OCI-LY7 (cell line): Measurements from ENCODE around the gene LRRC18. TPM values are rescaled to one million over a fixed set of nuclear protein-coding genes. Genes with fewer than 3 reads are reported as not detected.

Source experiments
- BruUV-seq: library from RNA; stranded (reverse); fragments of 400-500 nt; replicated peaks from 2 replicates; lab custom pipeline; 2021; lab: Mats Ljungman, UMichigan
- CTCF ChIA-PET: fragments of 300-600 bp; sonication (Branson Sonifier 250); formaldehyde crosslinking; loops from one replicate; lab custom pipeline; 2022; ENCODE audit warnings: antibody characterized with exemption; ENCODE audit not compliant: unreplicated experiment; lab: Charles Lee
- POLR2A ChIA-PET: fragments of 300-600 bp; sonication (Branson Sonifier 250); formaldehyde crosslinking; loops from one replicate; lab custom pipeline; 2022; ENCODE audit warnings: antibody characterized with exemption; lab: Charles Lee
- DNase-seq: peaks from one replicate; pipeline ENCODE4 v3.0.0-alpha.2; 2015; ENCODE audit warnings: low spot score
- H2AFZ ChIP-seq: fragments of 200-600 bp; sonication (generic), shearing (Covaris generic); 2 replicates; pipeline ENCODE4 v1.6.1; 2014; ENCODE audit warnings: mild to moderate bottlenecking, antibody characterized with exemption, low read length, moderate library complexity
- H3K27ac ChIP-seq: fragments of 200-600 bp; sonication (generic); 2 replicates; pipeline ENCODE4 v1.5.1; 2014; ENCODE audit warnings: mixed run types, low read depth, mild to moderate bottlenecking, moderate library complexity, low read length, inconsistent platforms; ENCODE audit not compliant: poor library complexity, severe bottlenecking
- H3K36me3 ChIP-seq: fragments of 200-600 bp; sonication (generic); 2 replicates; pipeline ENCODE4 v1.6.1; 2014; ENCODE audit warnings: mild to moderate bottlenecking, antibody characterized with exemption, low read length, moderate library complexity, mixed read lengths; ENCODE audit not compliant: insufficient read depth
- H3K4me1 ChIP-seq: fragments of 200-600 bp; sonication (generic); 2 replicates; pipeline ENCODE4 v1.5.1; 2014; ENCODE audit warnings: mild to moderate bottlenecking, low read length; ENCODE audit not compliant: insufficient read depth, poor library complexity, severe bottlenecking
- H3K4me2 ChIP-seq: fragments of 200-600 bp; sonication (generic); 2 replicates; pipeline ENCODE4 v1.6.1; 2014; ENCODE audit warnings: mild to moderate bottlenecking, low read length
- H3K4me3 ChIP-seq: fragments of 200-600 bp; sonication (generic); 2 replicates; pipeline ENCODE4 v1.5.1; 2014; ENCODE audit warnings: mild to moderate bottlenecking, low read depth, low read length; ENCODE audit not compliant: poor library complexity, severe bottlenecking
- H3K79me2 ChIP-seq: fragments of 200-600 bp; sonication (generic); 2 replicates; pipeline ENCODE4 v1.6.1; 2016; ENCODE audit warnings: low read depth, mild to moderate bottlenecking, low read length, moderate library complexity, mixed read lengths; ENCODE audit not compliant: insufficient read depth
- H3K9me2 ChIP-seq: fragments of 200-600 bp; sonication (generic); 2 replicates; pipeline ENCODE4 v1.6.1; 2016; ENCODE audit warnings: mild to moderate bottlenecking, low read length, mixed read lengths; ENCODE audit not compliant: insufficient read depth
- H3K9me3 ChIP-seq: fragments of 200-600 bp; sonication (generic); 2 replicates; pipeline ENCODE4 v1.6.1; 2014; ENCODE audit warnings: mild to moderate bottlenecking, mixed run types, low read length, mixed read lengths
- H4K20me1 ChIP-seq: fragments of 200-600 bp; sonication (generic); 2 replicates; pipeline ENCODE4 v1.6.1; 2014; ENCODE audit warnings: mild to moderate bottlenecking, antibody characterized with exemption, low read length, moderate library complexity, mixed read lengths; ENCODE audit not compliant: insufficient read depth
- EZH2phosphoT487 ChIP-seq: fragments of 200-600 bp; sonication (generic); IDR thresholded peaks from 2 replicates; pipeline ENCODE4 v1.6.1; 2018; ENCODE audit warnings: low read depth, borderline replicate concordance, mild to moderate bottlenecking, mixed run types, antibody characterized with exemption, low read length, moderate library complexity, mixed read lengths
- intact Hi-C: fragments of 100-400 bp; cut with micrococcal nuclease; formaldehyde crosslinking; loops from one replicate; pipeline ENCODE4 v1.10.0; 2022; ENCODE audit not compliant: unreplicated experiment
- total RNA-seq, 2 experiments: library from RNA; depleted of rRNA in 1 of 2; stranded (reverse); fragments of >200 nt in 1 of 2; shearing (Covaris generic) in 1 of 2; gene quantifications; 2 replicates each; pipeline ENCODE4 v1.2.3, GENCODE V29; 2014 to 2022
- TF ChIP-seq, protein P1 (sequence below): fragments of 200-600 bp; sonication (generic); conservative IDR thresholded peaks from 2 replicates; pipeline ENCODE4 v1.5.1; 2014; ENCODE audit warnings: mild to moderate bottlenecking, antibody characterized with exemption, low read length, moderate library complexity, mixed read lengths

Gene LRRC18
- total RNA-seq, 2 experiments from 2014 or later = not detected

DNA sequence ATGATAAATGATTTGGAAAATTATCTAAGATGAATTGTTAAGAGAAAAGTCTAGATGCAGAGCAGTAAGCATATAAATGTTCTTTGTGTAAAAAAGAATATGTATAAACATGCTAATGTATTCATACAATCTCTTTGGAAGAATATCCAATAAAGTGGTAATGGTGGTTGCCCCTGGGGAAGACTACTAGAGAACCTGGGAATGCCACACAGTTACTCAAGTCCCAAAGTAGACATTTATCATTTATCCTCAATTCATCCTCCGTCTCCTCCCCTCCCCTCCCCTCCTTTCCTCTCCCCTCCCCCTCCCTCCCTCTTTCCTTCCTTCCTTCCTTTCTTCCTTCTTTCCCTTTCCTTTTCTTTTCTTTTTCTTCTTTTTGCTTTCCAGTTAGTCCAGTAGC, 51.7 kb downstream of the LRRC18 start:
- Histone ChIP-seq H3K4me3 (no peak overlapping the region), H3K9me2 (no peaks in the 10 kb centered on the region), H3K27ac (no peak overlapping the region), H3K4me1 (no peaks in the 10 kb centered on the region), H2AFZ (no peak overlapping the region), H3K4me2 (no peak overlapping the region), H4K20me1 (no peaks in the 10 kb centered on the region), H3K9me3 (no peaks in the 10 kb centered on the region), H3K79me2 (no peaks in the 10 kb centered on the region), H3K36me3 (peaks cover 30% of the 10 kb centered on the region)
- no peak for DNase-seq
- intact Hi-C loops = no loop called here
- ChIA-PET CTCF (no interaction called here), POLR2A (interaction anchor here (1.4 kb wide), 1 partner anchor 17 kb away, joined by 3 read pairs; no protein-coding TSS in a partner anchor)
- TF ChIP-seq, protein P1, sequence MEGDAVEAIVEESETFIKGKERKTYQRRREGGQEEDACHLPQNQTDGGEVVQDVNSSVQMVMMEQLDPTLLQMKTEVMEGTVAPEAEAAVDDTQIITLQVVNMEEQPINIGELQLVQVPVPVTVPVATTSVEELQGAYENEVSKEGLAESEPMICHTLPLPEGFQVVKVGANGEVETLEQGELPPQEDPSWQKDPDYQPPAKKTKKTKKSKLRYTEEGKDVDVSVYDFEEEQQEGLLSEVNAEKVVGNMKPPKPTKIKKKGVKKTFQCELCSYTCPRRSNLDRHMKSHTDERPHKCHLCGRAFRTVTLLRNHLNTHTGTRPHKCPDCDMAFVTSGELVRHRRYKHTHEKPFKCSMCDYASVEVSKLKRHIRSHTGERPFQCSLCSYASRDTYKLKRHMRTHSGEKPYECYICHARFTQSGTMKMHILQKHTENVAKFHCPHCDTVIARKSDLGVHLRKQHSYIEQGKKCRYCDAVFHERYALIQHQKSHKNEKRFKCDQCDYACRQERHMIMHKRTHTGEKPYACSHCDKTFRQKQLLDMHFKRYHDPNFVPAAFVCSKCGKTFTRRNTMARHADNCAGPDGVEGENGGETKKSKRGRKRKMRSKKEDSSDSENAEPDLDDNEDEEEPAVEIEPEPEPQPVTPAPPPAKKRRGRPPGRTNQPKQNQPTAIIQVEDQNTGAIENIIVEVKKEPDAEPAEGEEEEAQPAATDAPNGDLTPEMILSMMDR = no peak
- TF ChIP-seq EZH2phosphoT487 = no peak
- no TSS peak for BruUV-seq

DNA sequence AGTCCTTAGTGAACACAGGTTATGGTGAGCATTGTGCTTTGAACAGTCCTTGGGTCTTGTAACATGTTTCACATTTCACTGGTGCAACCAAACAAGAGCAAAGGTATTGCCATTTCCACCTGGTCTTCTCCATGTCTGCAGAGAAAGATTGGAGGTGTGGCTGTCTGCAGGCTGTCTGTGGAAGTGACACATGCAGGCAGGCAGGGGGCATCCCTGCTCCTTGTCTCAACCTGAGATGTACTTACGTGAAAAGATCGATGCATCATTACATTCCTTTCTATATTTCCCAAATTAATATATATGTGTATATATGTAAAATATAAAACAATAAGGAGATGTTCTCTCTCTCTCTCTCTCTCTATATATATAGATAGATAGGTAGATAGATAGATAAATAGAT, 54.3 kb downstream of the LRRC18 start:
- H4K20me1 ChIP-seq = no peaks in the 10 kb centered on the region
- intact Hi-C loops = no loop called here
- no peaks in the 10 kb centered on the region for H3K9me3 ChIP-seq
- no TSS peak for BruUV-seq
- no peaks in the 10 kb centered on the region for H3K4me1 ChIP-seq
- DNase-seq = peak; percentile 19
- H3K4me3 ChIP-seq = no peak overlapping the region
- ChIA-PET CTCF (interaction anchor here (0.6 kb wide), 1 partner anchor 72 kb away, joined by 4 read pairs; no protein-coding TSS in a partner anchor), POLR2A (no interaction called here)
- H3K79me2 ChIP-seq = no peaks in the 10 kb centered on the region
- no peak overlapping the region for H3K4me2 ChIP-seq
- H2AFZ ChIP-seq = no peak overlapping the region
- peaks cover 25% of the 10 kb centered on the region for H3K36me3 ChIP-seq
- H3K27ac ChIP-seq = no peak overlapping the region
- H3K9me2 ChIP-seq = no peaks in the 10 kb centered on the region
- TF ChIP-seq, protein P1 = peak; percentile 41
- no peak for TF ChIP-seq EZH2phosphoT487

DNA sequence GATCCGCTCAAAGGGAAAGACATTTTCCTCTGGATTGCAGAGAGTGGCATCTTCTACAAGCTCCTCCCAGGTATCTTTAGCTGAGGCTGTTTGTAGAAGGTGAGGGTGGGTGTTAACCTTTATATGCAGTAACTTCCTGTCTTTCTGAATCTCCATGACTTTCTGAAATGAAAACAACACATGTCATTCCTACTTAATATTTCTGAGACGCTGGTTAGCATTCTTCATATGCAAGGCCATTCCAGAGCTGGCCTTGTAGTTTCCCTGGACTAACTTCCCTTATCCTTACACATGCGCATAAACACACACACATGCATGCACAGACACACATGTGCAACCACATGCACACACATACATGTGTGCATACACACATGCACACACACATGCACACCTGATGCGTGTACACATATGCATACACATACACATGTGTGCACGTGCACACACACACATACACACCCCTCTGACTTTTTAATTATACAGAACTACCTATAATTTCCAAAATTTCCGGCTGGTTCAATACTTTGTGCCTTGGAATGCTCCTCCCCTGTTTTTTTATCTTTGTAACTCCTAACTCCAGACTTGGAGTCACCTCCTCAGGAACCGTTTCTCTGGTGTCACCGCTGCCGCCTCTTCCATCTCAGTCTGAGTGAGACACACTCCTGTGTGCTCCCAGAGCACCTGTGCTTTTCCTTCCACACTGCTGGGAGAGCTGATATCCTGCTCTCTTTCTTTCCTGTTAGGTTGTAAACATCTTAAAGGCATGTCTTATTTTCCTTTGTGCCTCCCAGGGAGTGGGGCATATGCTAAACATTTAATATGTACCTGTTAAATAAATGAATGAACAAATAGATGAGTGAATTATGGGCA, 55.2 kb downstream of the LRRC18 start:
- H3K9me2 ChIP-seq = no peaks in the 10 kb centered on the region
- no peak overlapping the region for H3K4me3 ChIP-seq
- H3K36me3 ChIP-seq = peaks cover 28% of the 10 kb centered on the region; the same call in 1 of the 2 replicates
- POLR2A ChIA-PET = interaction anchor here (0.9 kb wide), 1 partner anchor 277 kb away, joined by 3 read pairs; no protein-coding TSS in a partner anchor
- no TSS peak for BruUV-seq
- CTCF ChIA-PET = no interaction called here
- no peaks in the 10 kb centered on the region for H3K4me1 ChIP-seq
- intact Hi-C loops = no loop called here
- no peaks in the 10 kb centered on the region for H3K9me3 ChIP-seq
- no peaks in the 10 kb centered on the region for H4K20me1 ChIP-seq
- no peak overlapping the region for H3K4me2 ChIP-seq
- no peak overlapping the region for H3K27ac ChIP-seq
- no peak for DNase-seq
- no peak for TF ChIP-seq EZH2phosphoT487
- TF ChIP-seq, protein P1 = no peak
- H2AFZ ChIP-seq = no peak overlapping the region
- no peaks in the 10 kb centered on the region for H3K79me2 ChIP-seq
